GM21619 (cell line): Measurements from ENCODE around the gene AMBP.
"Not testable (repeated sequence)": the region's sequence is repeated elsewhere in the genome, so short reads cannot be mapped to it uniquely, and the experiment has no call there.

Experiments
- ATAC-seq: cut with Tn5 transposase; IDR thresholded peaks from one replicate; pipeline ENCODE4 v1.9.1; 2021; ENCODE audit not compliant: unreplicated experiment

The AMBP gene

GRCh38 chr9:114092336-114092735, 14.2 kb upstream of the AMBP start:
- no peak for ATAC-seq

GRCh38 chr9:114091711-114092110, 13.6 kb upstream of the AMBP start:
- ATAC-seq = no peak

- ATAC-seq = no peak
Measured at GRCh38 chr9:114090798-114091197, 12.7 kb upstream of the AMBP start.

GRCh38 chr9:114089206-114089840, 11.2 kb upstream of the AMBP start:
- ATAC-seq = no peak

GRCh38 chr9:114088571-114089170, 10.6 kb upstream of the AMBP start:
- ATAC-seq = no peak

- no peak for ATAC-seq
Measured at GRCh38 chr9:114087721-114088120, 9.6 kb upstream of the AMBP start.

- no peak for ATAC-seq
Measured at GRCh38 chr9:114086607-114087006, 8.5 kb upstream of the AMBP start.

- ATAC-seq = no peak
Measured at GRCh38 chr9:114086009-114086408, 7.9 kb upstream of the AMBP start.

GRCh38 chr9:114085387-114085789, 7.3 kb upstream of the AMBP start:
- ATAC-seq = no peak

- ATAC-seq = no peak
Measured at GRCh38 chr9:114084282-114085073, 6.4 kb upstream of the AMBP start.

- ATAC-seq = no peak
Measured at GRCh38 chr9:114083666-114084065, 5.6 kb upstream of the AMBP start.

- not testable (repeated sequence) for ATAC-seq
Measured at GRCh38 chr9:114082763-114083412, 4.8 kb upstream of the AMBP start.

- peak; percentile 84 for ATAC-seq
Measured at GRCh38 chr9:114082017-114082762, 4.1 kb upstream of the AMBP start.

GRCh38 chr9:114081441-114082016, 3.4 kb upstream of the AMBP start:
- no peak for ATAC-seq

- ATAC-seq = no peak
Measured at GRCh38 chr9:114080773-114081440, 2.8 kb upstream of the AMBP start.

- no peak for ATAC-seq
Measured at GRCh38 chr9:114080195-114080772, 2.2 kb upstream of the AMBP start.

- ATAC-seq = no peak
Measured at GRCh38 chr9:114078781-114079156, 669 bp upstream of the AMBP start.

- ATAC-seq = no peak
Measured at GRCh38 chr9:114077162-114077837, 800 bp downstream of the AMBP start.
